Heart left ventricle (tissue), 16 donors: Measurements from ENCODE around the gene YIPF4. TPM values are rescaled to one million over a fixed set of nuclear protein-coding genes. Genes with fewer than 3 reads are reported as not detected.

Experiments
- ATAC-seq, 4 donors: fragments of 200-7000 bp; cut with Tn5 transposase; one replicate each; pipeline ENCODE4 v1.9.1; 2020 to 2022; ENCODE audit warnings: moderate library complexity in 4 of 4, mild to moderate bottlenecking in 3 of 4, moderate number of reproducible peaks in 1 of 4
- DNase-seq, 5 donors: peaks; one replicate each; pipeline ENCODE4 v3.0.0-alpha.2; 2020
- H3K27ac ChIP-seq, 12 donors: fragments of 200-600 bp; sonication (generic) in 4 of 12; one replicate each; pipeline versions ENCODE4 v1.5.0 to v1.8.0; 2016 to 2022; ENCODE audit warnings: mild to moderate bottlenecking in 2 of 12
- H3K27me3 ChIP-seq, 9 donors: fragments of 200-600 bp; sonication (generic) in 2 of 9; one replicate each; pipeline versions ENCODE4 v1.5.1 to v1.8.0; 2016 to 2022; ENCODE audit warnings: mild to moderate bottlenecking in 3 of 9
- H3K36me3 ChIP-seq, 9 donors: fragments of 200-600 bp; sonication (generic) in 2 of 9; one replicate each; pipeline versions ENCODE4 v1.5.0 to v1.8.0; 2018 to 2022; ENCODE audit warnings: mild to moderate bottlenecking in 2 of 9
- H3K4me1 ChIP-seq, 12 donors: fragments of 200-600 bp; sonication (generic) in 4 of 12; one replicate each; pipeline versions ENCODE4 v1.5.0 to v1.8.0; 2016 to 2022; ENCODE audit warnings: mild to moderate bottlenecking in 3 of 12
- H3K4me3 ChIP-seq, 12 donors: fragments of 200-600 bp; sonication (generic) in 4 of 12; one replicate each; pipeline versions ENCODE4 v1.5.0 to v1.8.0; 2017 to 2022; ENCODE audit warnings: mild to moderate bottlenecking in 9 of 12, moderate library complexity in 4 of 12
- H3K9me3 ChIP-seq, 12 donors: fragments of 200-600 bp; sonication (generic) in 4 of 12; one replicate each; pipeline versions ENCODE4 v1.5.0 to v1.8.0; 2016 to 2022; ENCODE audit warnings: mild to moderate bottlenecking in 1 of 12
- CTCF ChIP-seq, 12 donors: fragments of 200-600 bp; sonication (generic) in 4 of 12; IDR thresholded peaks; one replicate each; pipeline versions ENCODE4 v1.5.0 to v1.8.0; 2018 to 2022; ENCODE audit warnings: antibody characterized with exemption in 12 of 12, mild to moderate bottlenecking in 5 of 12
- POLR2A ChIP-seq, 2 donors: fragments of 450-650 bp; IDR thresholded peaks; one replicate each; pipeline ENCODE4 v1.6.1; 2017; ENCODE audit warnings: antibody characterized with exemption in 2 of 2, mild to moderate bottlenecking in 2 of 2, moderate library complexity in 2 of 2
- WGBS, 4 donors: extraction: QIAGEN DNeasy Blood & Tissue Kit in 2 of 4; methylation state at CpG; one replicate each; pipeline versions ENCODE4 v1.1.5 to v1.1.7; 2013 to 2018; 5-methylcytosine and 5-hydroxymethylcytosine counted together
- intact Hi-C, 10 donors: fragments of 100-400 bp; cut with DNase I; formaldehyde crosslinking; loops; one replicate each; pipeline versions ENCODE4 v1.11.1 to v1.14.2; 2022
- polyA plus RNA-seq, 2 donors: library from polyadenylated mRNA; stranded (reverse); fragments of 200-250 nt; gene quantifications; one replicate each; pipeline ENCODE4 v1.2.3, GENCODE V29; 2013
- total RNA-seq, 9 donors: library from RNA; depleted of rRNA in 2 of 9; stranded (reverse); fragments of >200 nt in 2 of 9; fragmentation: NEBNext Ultra II Directional in 3 of 9; extraction: Animal tissue kit (Norgen Biotek cat#: 25700) in 3 of 9; gene quantifications; one replicate each; pipeline versions ENCODE4 v1.1.0 to v1.2.4, GENCODE V29; 2016 to 2023
- donor health status: ischemic (EF 13 %, LVEDD 7.1; RV severe dilation, severe dysfunction).
- donor health status: healthy with polysubstance abuse.
- donor health status: DM: no; HTN: yes; CAD: no.
- donor health status: DM: no; HTN: no; CAD: no.
- donor health status: ischemic (EF 25% LVEDD 6.9; RV normal size, moderate dysfunction).
- donor health status: ischemic (EF 25% LVEDD 5.7; RV mildly dilated, moderate dysfunction).
- donor health status: healthy.
- donor health status: DM: yes; HTN: yes; CAD: no.
- donor health status: ischemic (EF 35%, LVEDD 5.7; RV mildly dilated, moderate dysfunction).
- donor health status: nonischemic (EF 11% LVEDD 7.7; RV severe dilation, severe dysfunction).
- donor health status: DM: yes; HTN: yes; CAD: no.
- donor health status: PGD.
- donor health status: ischemic (EF 29% LVEDD 5.4; RV normal size, mild dysfunction).
- donor health status: nonischemic (EF 23%, LVEDD 6.1; RV moderate dilation, normal function).

Gene YIPF4
- total and polyA plus RNA-seq, 11 donors, result 14.9 to 79.3 (median 60.3) TPM

DNA sequence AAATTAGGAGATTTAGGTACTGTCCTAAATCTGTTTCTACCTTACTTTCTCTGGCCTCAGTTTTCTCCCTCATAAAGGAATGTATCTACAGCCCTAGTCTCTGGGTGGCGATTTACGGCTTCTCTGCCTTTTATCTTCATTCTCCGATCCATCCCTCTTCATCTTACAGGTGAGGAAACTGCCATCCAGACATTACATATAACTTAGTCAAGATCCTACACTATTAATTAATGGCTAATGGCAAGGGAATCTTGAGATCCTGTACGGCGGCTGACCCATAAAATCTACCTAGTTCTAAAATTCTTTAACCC is 386 bp upstream of the YIPF4 start:
- Histone ChIP-seq H3K36me3 (peaks cover 0 to 18% (median 13%) of the 10 kb centered on the region in 9 donors), H3K27me3 (no peaks in the 10 kb centered on the region), H3K9me3 (no peaks in the 10 kb centered on the region), H3K4me1 (peaks cover 0 to 39% (median 24%) of the 10 kb centered on the region in 12 donors), H3K27ac (peak overlapping the region; percentile 62 to 97 (median 88)), H3K4me3 (peak overlapping the region; percentile 57 to 100 (median 84))
- intact Hi-C loops, result loop anchor here in 2 of 10 donors (2.0 to 10.0 kb wide), 3 partner anchors 79 to 113 kb away; partner anchors contain the start of genes BIRC6 (in 2 of the 2) and SLC30A6 (in 2 of the 2)
- TF ChIP-seq CTCF (IDR thresholded peaks at IDR 0.05) (no peak), POLR2A (IDR thresholded peaks at IDR 0.05) (no peak)
- no peak for DNase-seq
- ATAC-seq, result peak in 1 of 4 donors; percentile 7
- 51 to 65% (median 52%) methylated on average over 5 of the region's 5 CpGs for WGBS, 4 donors

DNA sequence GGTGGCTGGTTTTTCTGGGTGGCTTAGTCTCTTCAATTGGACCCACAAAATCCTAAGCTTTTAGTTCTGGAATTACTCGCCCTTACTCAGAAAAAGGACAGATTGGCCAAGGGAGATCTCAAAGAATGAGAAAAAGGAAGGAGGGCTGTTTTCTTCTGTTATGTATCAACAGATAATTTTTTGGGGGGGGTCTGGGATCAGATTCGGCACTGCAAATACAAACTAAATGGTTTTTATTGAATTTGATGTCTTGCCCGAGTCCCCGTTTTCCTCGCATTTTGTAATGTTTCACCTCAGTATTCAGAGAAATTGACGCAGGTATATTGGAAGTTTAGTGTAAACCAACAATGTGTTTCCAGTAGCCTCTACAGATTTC is 762 bp downstream of the YIPF4 start:
- no peak for DNase-seq
- Histone ChIP-seq H3K27me3 (no peaks in the 10 kb centered on the region), H3K9me3 (no peaks in the 10 kb centered on the region), H3K4me1 (peaks cover 0 to 44% (median 29%) of the 10 kb centered on the region in 12 donors), H3K36me3 (peaks cover 0 to 28% (median 24%) of the 10 kb centered on the region in 9 donors), H3K27ac (peak overlapping the region in 11 of 12 donors; percentile 66 to 97 (median 90)), H3K4me3 (peak overlapping the region; percentile 57 to 100 (median 84))
- no peak for TF ChIP-seq POLR2A (IDR thresholded peaks at IDR 0.05)
- TF ChIP-seq CTCF (IDR thresholded peaks at IDR 0.05), result no peak
- 11 to 15% (median 14%) methylated on average over 6 of the region's 6 CpGs for whole genome bisulfite sequencing, 4 donors
- intact Hi-C loops, result loop anchor here in 2 of 10 donors (5.0 to 10.0 kb wide), 2 partner anchors 79 to 114 kb away; partner anchors contain the start of genes SLC30A6 (in 2 of the 2) and BIRC6 (in 1 of the 2)
- no peak for ATAC-seq

DNA sequence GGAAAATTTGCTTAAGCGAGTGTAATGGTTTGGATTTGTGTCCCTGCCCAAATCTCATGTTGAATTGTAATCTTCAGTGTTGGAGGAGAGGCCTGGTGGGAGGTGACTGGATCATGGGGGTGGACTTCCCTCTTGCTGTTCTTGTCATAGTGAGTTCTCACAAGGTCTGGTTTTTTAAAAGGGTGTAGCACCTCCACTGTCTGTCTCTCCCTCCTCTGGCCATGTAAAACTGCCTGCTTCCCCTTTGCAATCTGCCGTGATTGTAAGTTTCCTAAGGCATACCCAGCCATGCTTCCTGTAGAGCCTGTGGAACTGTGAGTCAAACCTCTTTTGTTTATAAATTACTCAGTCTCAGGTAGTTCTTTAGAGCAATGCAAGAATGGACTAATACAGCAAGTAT is 6.6 kb downstream of the YIPF4 start:
- no peak for TF ChIP-seq CTCF (IDR thresholded peaks at IDR 0.05)
- TF ChIP-seq POLR2A (IDR thresholded peaks at IDR 0.05), result no peak
- Histone ChIP-seq H3K9me3 (no peaks in the 10 kb centered on the region), H3K27ac (peak overlapping the region in 6 of 12 donors; percentile 11 to 41 (median 20)), H3K4me3 (no peak overlapping the region), H3K36me3 (peaks cover 0 to 55% (median 24%) of the 10 kb centered on the region in 9 donors), H3K27me3 (no peaks in the 10 kb centered on the region), H3K4me1 (peaks cover 6 to 73% (median 60%) of the 10 kb centered on the region in 12 donors)
- DNase-seq (no peak), ATAC-seq (peak in 1 of 4 donors; percentile 31)
- intact Hi-C loops, result no loop called here
- 56 to 79% (median 71%) methylated on average over 2 of the region's 2 CpGs for WGBS, 4 donors

DNA sequence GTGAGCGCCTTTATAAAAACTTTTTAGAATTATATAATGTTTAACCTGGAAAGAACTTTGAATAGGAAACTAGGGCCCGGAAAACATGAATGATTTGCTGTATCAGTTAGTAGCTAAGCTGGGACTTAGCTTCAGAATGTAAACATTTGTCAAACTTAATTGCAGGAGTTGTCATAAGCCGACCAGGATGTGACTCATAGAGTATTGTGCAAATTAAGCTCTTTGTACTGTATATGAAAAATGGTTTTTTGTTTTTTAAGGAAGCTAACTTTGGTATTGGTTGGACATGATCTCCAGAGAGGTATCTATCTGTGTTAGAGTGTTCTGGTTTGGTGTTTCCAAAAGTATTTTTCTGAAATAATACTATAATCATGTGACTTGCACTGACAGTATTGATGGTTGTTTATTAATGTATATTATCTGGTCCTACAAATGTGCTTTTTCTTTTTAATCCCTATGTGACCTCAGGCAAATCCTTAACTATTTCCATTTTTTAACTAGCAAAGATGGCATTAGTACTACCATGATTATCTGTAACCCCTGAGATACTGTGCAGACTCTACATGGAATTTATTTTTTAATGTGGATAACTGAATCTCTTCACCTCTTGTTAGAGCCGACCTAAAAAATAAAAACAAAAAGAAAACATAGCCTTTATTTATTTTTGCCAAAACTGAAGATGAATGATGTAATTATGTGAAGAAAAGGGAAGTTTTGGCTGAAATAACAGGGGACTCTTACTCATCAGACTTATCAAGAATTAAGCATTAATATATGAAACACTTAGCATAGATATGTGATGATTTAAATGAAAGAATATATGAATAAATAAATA is 11.7 kb downstream of the YIPF4 start:
- TF ChIP-seq CTCF (IDR thresholded peaks at IDR 0.05), result no peak
- TF ChIP-seq POLR2A (IDR thresholded peaks at IDR 0.05), result no peak
- ATAC-seq, result peak in 3 of 4 donors; percentile 21 to 56 (median 41)
- no peak for DNase-seq
- intact Hi-C loops, result no loop called here
- no peak overlapping the region for H3K4me3 ChIP-seq
- WGBS, 4 donors, result 58 to 72% (median 62%) methylated on average over 4 of the region's 4 CpGs
- no peaks in the 10 kb centered on the region for H3K27me3 ChIP-seq
- H3K9me3 ChIP-seq, result no peaks in the 10 kb centered on the region
- H3K4me1 ChIP-seq, result peaks cover 6 to 62% (median 41%) of the 10 kb centered on the region in 12 donors
- H3K36me3 ChIP-seq, result peaks cover 0 to 54% (median 27%) of the 10 kb centered on the region in 9 donors
- H3K27ac ChIP-seq, result peak overlapping the region in 5 of 12 donors; percentile 12 to 75 (median 35)
